ENCODE results near the gene SNX18. TPM values are rescaled to one million over a fixed set of nuclear protein-coding genes. Genes with fewer than 3 reads are reported as not detected.

SNX18 gene
- total and polyA plus RNA-seq, 2 of the 4 experiments (the other 2 are of a cell fraction): 31.2 to 50.0 TPM

DNA sequence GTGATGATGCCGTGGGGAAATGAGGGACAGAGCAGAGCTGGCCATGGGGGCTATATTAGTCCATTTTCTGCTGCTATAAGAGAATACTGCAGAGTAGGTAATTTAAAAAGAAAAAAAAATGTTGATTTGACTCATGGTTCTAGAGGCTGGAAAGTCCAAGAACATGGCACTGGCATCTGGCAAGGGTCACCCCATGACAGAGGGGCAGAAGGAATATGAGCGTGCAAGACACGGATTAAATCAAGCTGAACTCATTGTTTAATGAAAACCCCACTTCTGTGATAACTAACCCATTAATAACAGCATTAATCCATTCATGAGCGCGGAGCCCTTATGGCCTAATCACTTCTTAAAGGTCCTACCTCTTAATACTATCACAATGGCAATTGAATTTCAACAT, 68.8 kb downstream of the SNX18 start:
- no peak overlapping the region for H2BK20ac ChIP-seq (ENCODE audit: low read depth, low read length)
- no peaks in the 10 kb centered on the region for H4K20me1 ChIP-seq (ENCODE audit: insufficient read depth, low read length)
- H3K56ac ChIP-seq (ENCODE audit: extremely low read depth, insufficient read depth, low read length): no peak overlapping the region
- no peak overlapping the region for H3K23ac ChIP-seq (ENCODE audit: low read depth, low read length)
- peaks cover 4% of the 10 kb centered on the region; the same call in 1 of the 2 replicates for H3K9me3 ChIP-seq (ENCODE audit: control insufficient read depth, insufficient read depth, low read length)
- no peak overlapping the region for H3K14ac ChIP-seq (replicated peaks; ENCODE audit: low read depth, low read length)
- no peak overlapping the region for H3K18ac ChIP-seq (ENCODE audit: low read depth, low read length)
- BruUV-seq (replicated peaks): no TSS peak
- H2BK120ac ChIP-seq (ENCODE audit: low read depth, low read length): no peak overlapping the region
- peaks cover 4% of the 10 kb centered on the region for H3K9me1 ChIP-seq (ENCODE audit: insufficient read depth, low read length)
- no peaks in the 10 kb centered on the region for H3K27me3 ChIP-seq (ENCODE audit: control insufficient read depth, insufficient read depth, low read length)
- intact Hi-C loops (cut with micrococcal nuclease) (no loop called here), in situ Hi-C loops (cut with MboI; ENCODE audit: low sequenced_read_pairs) (no loop called here), dilution Hi-C loops (cut with HindIII; ENCODE audit: low sequenced_read_pairs, unreplicated experiment) (no loop called here)
- WGBS, 2 experiments (ENCODE audit: extremely low coverage in 2 of 2, insufficient read length in 1 of 2): no CpG with 5 or more reads among the region's 5 CpGs
- H3K9ac ChIP-seq (ENCODE audit: low read depth, low read length): no peak overlapping the region
- H4K5ac ChIP-seq (ENCODE audit: low read depth, low read length): no peak overlapping the region
- H3K4me2 ChIP-seq (ENCODE audit: low read depth, low read length): no peak overlapping the region
- no peak overlapping the region for H2BK15ac ChIP-seq (ENCODE audit: low read depth, low read length)
- TF ChIP-seq, protein P1, sequence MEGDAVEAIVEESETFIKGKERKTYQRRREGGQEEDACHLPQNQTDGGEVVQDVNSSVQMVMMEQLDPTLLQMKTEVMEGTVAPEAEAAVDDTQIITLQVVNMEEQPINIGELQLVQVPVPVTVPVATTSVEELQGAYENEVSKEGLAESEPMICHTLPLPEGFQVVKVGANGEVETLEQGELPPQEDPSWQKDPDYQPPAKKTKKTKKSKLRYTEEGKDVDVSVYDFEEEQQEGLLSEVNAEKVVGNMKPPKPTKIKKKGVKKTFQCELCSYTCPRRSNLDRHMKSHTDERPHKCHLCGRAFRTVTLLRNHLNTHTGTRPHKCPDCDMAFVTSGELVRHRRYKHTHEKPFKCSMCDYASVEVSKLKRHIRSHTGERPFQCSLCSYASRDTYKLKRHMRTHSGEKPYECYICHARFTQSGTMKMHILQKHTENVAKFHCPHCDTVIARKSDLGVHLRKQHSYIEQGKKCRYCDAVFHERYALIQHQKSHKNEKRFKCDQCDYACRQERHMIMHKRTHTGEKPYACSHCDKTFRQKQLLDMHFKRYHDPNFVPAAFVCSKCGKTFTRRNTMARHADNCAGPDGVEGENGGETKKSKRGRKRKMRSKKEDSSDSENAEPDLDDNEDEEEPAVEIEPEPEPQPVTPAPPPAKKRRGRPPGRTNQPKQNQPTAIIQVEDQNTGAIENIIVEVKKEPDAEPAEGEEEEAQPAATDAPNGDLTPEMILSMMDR (conservative IDR thresholded peaks at IDR 0.05; ENCODE audit: low read depth, low read length): no peak
- TF ChIP-seq MAFK (IDR thresholded peaks at IDR 0.05; ENCODE audit: low read depth, low read length) (no peak), CHD1 (IDR thresholded peaks at IDR 0.05; ENCODE audit: low read depth, low read length) (no peak), RAD21 (IDR thresholded peaks at IDR 0.05; ENCODE audit: low read length) (no peak), POLR2A (IDR thresholded peaks at IDR 0.05; ENCODE audit: low read depth, low read length) (no peak), BHLHE40 (IDR thresholded peaks at IDR 0.05; ENCODE audit: low read depth, low read length) (no peak), MXI1 (IDR thresholded peaks at IDR 0.05; ENCODE audit: borderline replicate concordance, low read depth, low read length) (no peak), NFE2L2 (IDR thresholded peaks at IDR 0.05; ENCODE audit: low read depth, low read length) (no peak), MAZ (IDR thresholded peaks at IDR 0.05; ENCODE audit: borderline replicate concordance, low read depth, low read length) (no peak), RCOR1 (IDR thresholded peaks at IDR 0.05; ENCODE audit: insufficient replicate concordance, low read length) (no peak), FOS (IDR thresholded peaks at IDR 0.05; ENCODE audit: low read depth, low read length) (no peak), RFX5 (IDR thresholded peaks at IDR 0.05; ENCODE audit: low read depth, low read length) (no peak)
- TF ChIP-seq, protein P2, sequence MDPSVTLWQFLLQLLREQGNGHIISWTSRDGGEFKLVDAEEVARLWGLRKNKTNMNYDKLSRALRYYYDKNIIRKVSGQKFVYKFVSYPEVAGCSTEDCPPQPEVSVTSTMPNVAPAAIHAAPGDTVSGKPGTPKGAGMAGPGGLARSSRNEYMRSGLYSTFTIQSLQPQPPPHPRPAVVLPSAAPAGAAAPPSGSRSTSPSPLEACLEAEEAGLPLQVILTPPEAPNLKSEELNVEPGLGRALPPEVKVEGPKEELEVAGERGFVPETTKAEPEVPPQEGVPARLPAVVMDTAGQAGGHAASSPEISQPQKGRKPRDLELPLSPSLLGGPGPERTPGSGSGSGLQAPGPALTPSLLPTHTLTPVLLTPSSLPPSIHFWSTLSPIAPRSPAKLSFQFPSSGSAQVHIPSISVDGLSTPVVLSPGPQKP (IDR thresholded peaks at IDR 0.05; ENCODE audit: borderline replicate concordance, low read depth, low read length): no peak
- TF ChIP-seq, protein P3, sequence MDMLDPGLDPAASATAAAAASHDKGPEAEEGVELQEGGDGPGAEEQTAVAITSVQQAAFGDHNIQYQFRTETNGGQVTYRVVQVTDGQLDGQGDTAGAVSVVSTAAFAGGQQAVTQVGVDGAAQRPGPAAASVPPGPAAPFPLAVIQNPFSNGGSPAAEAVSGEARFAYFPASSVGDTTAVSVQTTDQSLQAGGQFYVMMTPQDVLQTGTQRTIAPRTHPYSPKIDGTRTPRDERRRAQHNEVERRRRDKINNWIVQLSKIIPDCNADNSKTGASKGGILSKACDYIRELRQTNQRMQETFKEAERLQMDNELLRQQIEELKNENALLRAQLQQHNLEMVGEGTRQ (IDR thresholded peaks at IDR 0.05; ENCODE audit: low read depth, low read length): no peak
- peaks cover 7% of the 10 kb centered on the region for H3K4me1 ChIP-seq (ENCODE audit: control insufficient read depth, insufficient read depth, low read length)
- H3K79me1 ChIP-seq (ENCODE audit: low read depth in 1 of 2, low read length in 2 of 2): 0 out of 4 replicates have a peak, but pooled peaks cover 0 to 6% of the 10 kb centered on the region in 2 experiments
- no peak overlapping the region for H3K4ac ChIP-seq (ENCODE audit: low read depth, low read length)
- H4K91ac ChIP-seq (ENCODE audit: insufficient read depth, low read depth, low read length): no peak overlapping the region
- H4K8ac ChIP-seq (ENCODE audit: low read depth in 2 of 2, low read length in 2 of 2): no peak overlapping the region
- DNase-seq (no peak), ATAC-seq (ENCODE audit: low read depth) (no peak)
- H3K4me3 ChIP-seq (ENCODE audit: insufficient read depth, low read depth, low read length): no peak overlapping the region
- POLR2A ChIA-PET (ENCODE audit: unreplicated experiment): no interaction called here
- CTCF ChIA-PET: interaction anchor here (0.8 kb wide), 1 partner anchor 10 kb away, joined by 3 read pairs; no protein-coding TSS in a partner anchor
- H2AFZ ChIP-seq (replicated peaks; ENCODE audit: low read length, poor library complexity): no peak overlapping the region
- no peaks in the 10 kb centered on the region for H3K36me3 ChIP-seq (ENCODE audit: control insufficient read depth, insufficient read depth, low read length)
- H2AK9ac ChIP-seq (replicated peaks; ENCODE audit: low read depth, low read length, poor library complexity): no peak overlapping the region
- no peak overlapping the region for H2AK5ac ChIP-seq (ENCODE audit: low read depth, low read length)
- H2BK5ac ChIP-seq (ENCODE audit: low read depth, low read length, poor library complexity, severe bottlenecking): no peak overlapping the region
- no peak overlapping the region for H3K27ac ChIP-seq (ENCODE audit: insufficient read depth, low read length)
